Rectal smooth muscle tissue (tissue), 1 donor: ENCODE results near the gene RNF17.

Experiments used
- H3K27ac ChIP-seq: one replicate; pipeline ENCODE4 v1.7.0; 2013; ENCODE audit warnings: low read depth, low read length, inconsistent platforms
- H3K27me3 ChIP-seq: one replicate; pipeline ENCODE4 v1.7.0; 2013; ENCODE audit warnings: low read length; ENCODE audit not compliant: control insufficient read depth, insufficient read depth
- H3K36me3 ChIP-seq: one replicate; pipeline ENCODE4 v1.7.0; 2013; ENCODE audit warnings: low read length; ENCODE audit not compliant: control insufficient read depth, insufficient read depth
- H3K4me1 ChIP-seq: one replicate; pipeline ENCODE4 v1.7.0; 2013; ENCODE audit warnings: low read length; ENCODE audit not compliant: control insufficient read depth, insufficient read depth
- H3K4me3 ChIP-seq: one replicate; pipeline ENCODE4 v1.7.0; 2013; ENCODE audit warnings: low read length
- H3K9ac ChIP-seq: one replicate; pipeline ENCODE4 v1.7.0; 2013; ENCODE audit warnings: low read length

The RNF17 gene

DNA sequence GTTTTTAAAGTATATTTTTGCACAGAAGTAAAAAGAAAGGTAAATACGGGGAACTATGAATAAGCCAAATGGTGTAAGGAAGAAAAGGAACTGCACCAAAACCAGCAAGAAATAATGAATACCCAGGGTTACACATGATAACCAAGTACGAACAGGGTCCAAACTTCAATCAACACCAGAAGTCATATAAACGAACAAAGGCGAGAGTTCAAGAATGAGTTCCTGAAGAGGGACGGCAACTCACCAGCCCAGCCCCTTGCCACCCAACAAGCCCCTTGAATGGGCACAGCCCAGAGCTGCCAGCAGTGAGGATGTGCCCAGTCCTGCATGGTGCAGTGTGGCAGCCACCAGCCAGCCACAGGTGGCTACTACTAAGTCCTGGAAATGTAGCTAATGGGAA is 132.1 kb downstream of the RNF17 start:
- Histone ChIP-seq H3K9ac (no peak overlapping the region), H3K4me1 (no peaks in the 10 kb centered on the region), H3K36me3 (no peaks in the 10 kb centered on the region), H3K27me3 (no peaks in the 10 kb centered on the region), H3K27ac (no peak overlapping the region), H3K4me3 (no peak overlapping the region)

DNA sequence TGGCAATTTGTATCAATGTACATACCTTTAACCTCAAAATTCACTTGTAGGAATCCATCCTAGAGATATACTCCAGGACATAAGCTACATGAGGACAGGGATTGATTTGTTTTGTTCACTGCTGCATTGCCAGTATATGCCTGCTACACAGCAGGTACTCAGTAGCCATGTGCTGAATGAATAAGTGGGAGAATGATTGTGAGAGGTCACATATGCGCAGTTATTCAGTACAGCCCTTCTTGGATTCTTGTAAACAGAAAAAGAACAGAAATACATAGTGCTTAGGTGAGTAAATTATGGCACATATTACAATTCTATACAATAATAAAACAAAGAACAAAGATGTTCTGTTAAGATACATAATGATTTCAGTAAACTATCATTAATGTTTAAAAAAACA is 133.3 kb downstream of the RNF17 start:
- Histone ChIP-seq H3K36me3 (no peaks in the 10 kb centered on the region), H3K27ac (no peak overlapping the region), H3K4me3 (no peak overlapping the region), H3K9ac (no peak overlapping the region), H3K27me3 (no peaks in the 10 kb centered on the region), H3K4me1 (no peaks in the 10 kb centered on the region)

DNA sequence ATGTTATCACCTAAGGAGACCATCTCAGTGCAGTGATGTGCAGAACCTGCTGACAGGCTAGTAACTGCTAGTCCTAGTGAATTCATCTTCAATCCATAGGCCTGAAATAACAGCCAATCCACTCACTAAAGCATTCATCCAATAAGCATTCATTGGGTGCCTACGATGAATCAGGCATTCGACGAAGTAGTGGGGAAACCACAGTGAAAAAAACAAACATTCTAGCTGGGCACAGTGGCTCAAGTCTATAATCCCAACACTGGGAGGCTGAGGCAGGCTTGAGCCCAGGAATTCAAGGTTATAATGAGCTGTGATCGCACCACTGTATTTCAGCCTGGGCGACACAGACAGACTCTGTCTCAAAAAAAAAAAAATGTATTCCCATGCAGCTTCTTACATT is 135.6 kb downstream of the RNF17 start:
- Histone ChIP-seq H3K4me1 (no peaks in the 10 kb centered on the region), H3K27me3 (no peaks in the 10 kb centered on the region), H3K36me3 (no peaks in the 10 kb centered on the region), H3K27ac (no peak overlapping the region), H3K9ac (no peak overlapping the region), H3K4me3 (no peak overlapping the region)

DNA sequence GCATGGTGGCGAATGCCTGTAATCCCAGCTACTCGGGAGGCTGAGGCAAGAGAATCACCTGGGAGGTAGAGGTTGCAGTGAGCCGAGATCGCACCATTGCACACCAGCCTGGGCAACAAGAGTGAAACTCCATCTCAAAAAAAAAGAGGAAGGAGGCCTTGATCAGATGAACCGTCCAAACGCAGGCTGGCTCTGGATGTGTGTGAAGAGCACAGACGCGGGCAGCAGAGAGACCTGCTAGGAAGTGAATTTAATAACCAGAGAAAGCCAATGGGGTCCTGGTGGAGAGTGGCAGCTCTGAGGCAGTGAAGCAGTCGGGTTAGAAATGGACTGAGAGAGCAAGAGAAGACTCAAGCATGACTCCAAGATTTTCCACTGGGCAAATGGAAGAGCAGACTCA is 136.5 kb downstream of the RNF17 start:
- H3K4me3 ChIP-seq, result no peak overlapping the region
- no peaks in the 10 kb centered on the region for H3K27me3 ChIP-seq
- no peak overlapping the region for H3K9ac ChIP-seq
- H3K36me3 ChIP-seq, result no peaks in the 10 kb centered on the region
- H3K4me1 ChIP-seq, result no peaks in the 10 kb centered on the region
- no peak overlapping the region for H3K27ac ChIP-seq

DNA sequence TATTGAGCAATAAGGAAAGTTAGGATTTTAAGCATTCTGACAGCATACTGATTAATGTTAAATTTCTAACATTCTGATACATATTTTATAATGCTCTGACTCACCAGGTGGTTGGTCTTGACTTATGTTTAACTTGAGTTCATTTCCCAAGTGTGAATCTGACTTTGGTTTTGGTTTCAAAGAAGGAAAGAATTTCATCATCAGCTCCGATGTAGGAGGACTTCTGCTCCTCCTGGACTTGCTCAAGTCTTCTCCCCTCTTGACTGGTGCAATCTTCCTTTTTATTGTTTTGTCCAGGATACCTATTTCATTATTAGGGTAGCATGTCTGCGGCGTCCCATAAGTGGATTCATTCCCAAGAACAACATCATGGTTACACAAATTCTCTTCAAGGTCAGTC is 141.3 kb downstream of the RNF17 start:
- H3K27ac ChIP-seq, result no peak overlapping the region
- no peak overlapping the region for H3K9ac ChIP-seq
- no peak overlapping the region for H3K4me3 ChIP-seq
- H3K27me3 ChIP-seq, result no peaks in the 10 kb centered on the region
- no peaks in the 10 kb centered on the region for H3K36me3 ChIP-seq
- no peaks in the 10 kb centered on the region for H3K4me1 ChIP-seq

DNA sequence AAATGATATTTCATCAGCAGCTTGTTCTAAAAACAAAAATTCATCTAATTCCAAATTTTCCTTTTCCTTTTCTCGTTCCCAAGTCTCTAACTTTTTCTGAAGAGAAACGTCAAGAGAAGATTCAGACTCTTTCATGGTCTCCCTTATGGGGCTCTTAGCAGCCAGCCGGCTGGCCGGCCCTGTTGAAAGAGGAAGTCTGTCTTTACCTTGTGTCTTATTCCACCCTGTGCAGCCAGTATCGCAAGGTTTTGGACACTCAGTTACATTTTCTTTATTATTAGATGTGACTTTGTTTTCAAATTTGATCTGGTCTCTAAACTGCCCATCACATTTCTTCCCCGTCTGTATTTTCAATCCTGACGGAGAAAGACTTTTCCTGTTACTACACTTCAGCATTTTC is 142.3 kb downstream of the RNF17 start:
- H3K4me1 ChIP-seq, result no peaks in the 10 kb centered on the region
- no peak overlapping the region for H3K9ac ChIP-seq
- H3K27ac ChIP-seq, result no peak overlapping the region
- H3K36me3 ChIP-seq, result no peaks in the 10 kb centered on the region
- H3K4me3 ChIP-seq, result no peak overlapping the region
- H3K27me3 ChIP-seq, result no peaks in the 10 kb centered on the region

DNA sequence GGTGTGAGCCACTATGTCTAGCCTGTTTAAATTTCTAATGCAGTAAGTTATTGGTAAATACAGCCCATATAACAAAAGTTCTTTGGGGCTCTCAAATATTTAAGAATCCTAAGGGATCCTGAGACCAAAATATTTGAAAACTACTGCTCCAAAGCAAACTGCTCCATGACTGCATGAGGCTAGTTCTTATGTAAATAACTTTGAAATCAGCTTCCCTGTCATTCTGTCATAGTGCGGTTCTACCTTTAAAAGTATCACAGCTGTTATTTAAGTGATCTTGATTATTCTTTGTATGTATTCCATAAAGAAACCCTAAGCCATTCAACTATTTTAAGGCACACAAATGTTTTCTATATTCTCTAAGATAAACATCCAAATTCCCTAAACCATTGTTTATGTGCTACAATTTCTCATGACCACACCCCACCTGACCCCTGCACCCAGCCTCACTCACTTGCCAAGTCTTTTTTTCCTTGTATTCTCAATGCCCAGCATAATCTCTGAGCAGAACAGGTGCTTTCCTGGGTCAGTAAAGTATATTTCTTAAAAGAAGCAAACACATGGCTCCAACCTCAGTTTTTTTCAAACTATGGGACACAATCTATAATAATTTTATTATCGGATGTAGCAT is 146.6 kb downstream of the RNF17 start:
- no peaks in the 10 kb centered on the region for H3K27me3 ChIP-seq
- H3K9ac ChIP-seq, result no peak overlapping the region
- H3K4me3 ChIP-seq, result no peak overlapping the region
- no peaks in the 10 kb centered on the region for H3K4me1 ChIP-seq
- H3K27ac ChIP-seq, result no peak overlapping the region
- H3K36me3 ChIP-seq, result no peaks in the 10 kb centered on the region

DNA sequence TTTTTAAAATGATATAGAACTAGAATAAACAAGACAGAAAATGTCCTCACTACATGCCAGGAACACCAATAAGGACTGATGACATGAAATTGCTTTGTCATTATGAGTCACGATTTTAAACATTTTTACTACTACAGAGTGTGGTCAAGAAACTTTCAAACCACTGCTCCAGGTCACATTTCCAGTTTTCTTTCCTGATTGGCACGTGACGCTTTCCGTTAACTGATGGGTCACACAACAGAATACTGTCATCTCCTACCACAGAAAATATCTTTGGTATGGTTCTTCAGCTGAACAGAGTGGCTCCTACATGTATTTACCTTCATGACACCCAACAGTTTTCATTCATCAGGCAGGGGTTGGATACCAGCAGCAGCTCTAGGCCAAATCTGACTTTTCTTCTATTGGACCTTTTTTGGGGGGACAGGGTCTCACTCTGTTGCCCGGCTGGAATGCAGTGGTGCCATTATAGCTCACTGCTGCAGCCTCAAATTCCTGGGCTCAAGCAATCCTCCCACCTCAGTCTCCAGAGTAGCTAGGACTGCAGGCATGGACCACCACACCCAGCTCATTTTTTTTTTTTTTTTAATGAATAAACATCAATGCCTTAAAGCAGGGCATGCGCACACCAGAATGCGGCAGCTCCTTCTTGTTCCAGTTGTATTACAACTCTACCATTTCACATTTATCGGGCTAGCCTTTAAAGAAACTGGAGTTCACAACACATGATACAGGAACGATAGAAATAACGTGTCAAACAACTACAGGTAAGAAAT is 147.4 kb downstream of the RNF17 start:
- no peak overlapping the region for H3K27ac ChIP-seq
- H3K4me1 ChIP-seq, result no peaks in the 10 kb centered on the region
- H3K27me3 ChIP-seq, result no peaks in the 10 kb centered on the region
- no peak overlapping the region for H3K9ac ChIP-seq
- no peak overlapping the region for H3K4me3 ChIP-seq
- H3K36me3 ChIP-seq, result no peaks in the 10 kb centered on the region

DNA sequence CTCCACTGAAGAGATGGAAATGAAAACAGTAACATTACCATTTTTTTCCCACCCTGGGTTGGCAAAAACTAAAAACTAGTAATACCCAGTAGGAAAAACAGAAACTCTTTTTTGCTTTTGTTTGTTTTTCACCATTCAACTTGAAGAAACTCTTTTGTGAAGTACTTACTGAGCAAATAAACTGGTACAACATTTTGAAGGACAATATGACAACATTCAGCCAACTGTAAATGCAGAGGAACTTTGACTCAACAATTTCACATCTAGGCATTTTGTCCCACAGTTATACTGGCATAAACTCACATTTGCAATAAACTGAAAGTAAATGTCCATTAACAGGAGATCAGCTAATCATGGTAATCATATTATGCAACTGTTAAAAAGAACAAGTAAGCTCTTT is 152.5 kb downstream of the RNF17 start:
- Histone ChIP-seq H3K36me3 (no peaks in the 10 kb centered on the region), H3K4me1 (no peaks in the 10 kb centered on the region), H3K9ac (no peak overlapping the region), H3K4me3 (no peak overlapping the region), H3K27me3 (no peaks in the 10 kb centered on the region), H3K27ac (no peak overlapping the region)

DNA sequence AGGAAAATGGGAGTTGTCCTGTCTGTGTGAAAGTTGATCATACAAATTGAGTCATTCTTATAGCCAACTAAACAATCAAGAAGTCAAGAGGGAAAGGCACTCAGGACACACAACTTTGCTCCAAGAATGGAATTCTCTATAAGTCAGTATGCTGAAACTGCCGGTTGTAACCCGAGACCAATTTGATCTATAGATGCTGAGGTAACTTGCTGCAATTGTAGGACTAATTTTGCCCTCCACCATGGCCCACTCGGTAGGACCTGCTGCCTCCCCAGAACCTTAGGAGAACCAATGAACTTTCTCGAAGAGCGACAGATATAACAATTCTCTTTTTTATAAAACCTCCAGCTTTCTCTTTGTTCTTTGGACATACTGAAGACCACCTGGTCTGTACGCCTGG is 157.0 kb downstream of the RNF17 start:
- H3K4me3 ChIP-seq, result no peak overlapping the region
- no peaks in the 10 kb centered on the region for H3K4me1 ChIP-seq
- H3K9ac ChIP-seq, result no peak overlapping the region
- H3K27me3 ChIP-seq, result no peaks in the 10 kb centered on the region
- no peak overlapping the region for H3K27ac ChIP-seq
- no peaks in the 10 kb centered on the region for H3K36me3 ChIP-seq

DNA sequence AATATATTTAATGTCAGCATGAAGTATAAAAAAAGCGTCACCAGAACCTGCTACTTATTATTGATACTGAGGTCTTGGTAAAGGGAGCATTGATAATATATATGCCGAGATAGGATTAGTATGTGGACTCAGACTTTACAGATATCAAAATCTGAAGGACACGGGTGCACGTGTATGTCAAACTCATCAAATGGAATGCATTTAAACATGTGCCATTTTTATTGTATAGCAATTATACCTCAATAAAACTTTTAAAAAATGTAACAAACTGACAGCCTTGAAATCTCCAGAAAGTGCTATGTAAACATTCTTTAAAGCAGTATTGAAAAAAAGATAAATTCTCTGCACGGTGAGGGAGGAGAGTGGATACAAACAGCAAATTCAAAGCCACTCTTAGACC is 157.9 kb downstream of the RNF17 start:
- Histone ChIP-seq H3K27me3 (no peaks in the 10 kb centered on the region), H3K36me3 (no peaks in the 10 kb centered on the region), H3K9ac (peak overlapping the region; percentile 25), H3K27ac (no peak overlapping the region), H3K4me3 (peak overlapping the region; percentile 89), H3K4me1 (no peaks in the 10 kb centered on the region)

DNA sequence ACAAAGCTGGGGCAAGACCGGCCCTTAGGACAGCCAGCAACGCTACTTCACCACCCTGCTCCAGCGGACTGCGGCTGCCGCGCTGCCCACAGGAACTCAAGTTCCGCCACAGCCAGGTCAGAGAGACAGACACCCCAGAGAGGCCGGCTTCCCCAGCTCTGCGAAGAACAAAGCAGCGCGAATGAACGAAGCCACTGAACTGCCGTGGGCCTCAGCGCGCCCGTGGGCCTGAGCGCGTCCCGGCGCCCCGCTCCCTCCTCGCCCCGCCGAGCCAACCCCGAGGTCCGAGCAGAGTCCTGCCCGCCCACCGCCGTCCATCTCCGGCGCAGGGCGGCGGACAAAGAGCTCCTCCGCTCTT is 158.4 kb downstream of the RNF17 start:
- Histone ChIP-seq H3K4me1 (no peaks in the 10 kb centered on the region), H3K27ac (peak overlapping the region; percentile 99), H3K9ac (peak overlapping the region; percentile 25), H3K36me3 (no peaks in the 10 kb centered on the region), H3K27me3 (no peaks in the 10 kb centered on the region), H3K4me3 (peak overlapping the region; percentile 89)
